AG09309 (cell line): ENCODE measurements around the gene DPP10.

Experiments used
- DNase-seq: peaks from one replicate; pipeline ENCODE4 v3.0.0-alpha.2; 2010; ENCODE audit warnings: low read depth
- H3K4me3 ChIP-seq: 2 replicates; pipeline ENCODE4 v1.5.1; 2011; ENCODE audit warnings: mild to moderate bottlenecking, low read depth, low read length, moderate library complexity; ENCODE audit not compliant: control insufficient read depth
- CTCF ChIP-seq: IDR thresholded peaks from 2 replicates; pipeline ENCODE4 v1.5.1; 2011; ENCODE audit warnings: mild to moderate bottlenecking, low read depth, low read length, inconsistent platforms; ENCODE audit not compliant: insufficient read depth, control insufficient read depth; ENCODE audit errors: missing control alignments

The DPP10 gene

GRCh38 chr2:114843963-114844362 is 401.5 kb downstream of the DPP10 start:
- no peak for TF ChIP-seq CTCF
- DNase-seq, result no peak
- no peak overlapping the region for H3K4me3 ChIP-seq

- H3K4me3 ChIP-seq, result no peak overlapping the region
- DNase-seq, result no peak
- TF ChIP-seq CTCF, result no peak
Measured at GRCh38 chr2:114857196-114857595, 414.8 kb downstream of the DPP10 start.

- no peak for TF ChIP-seq CTCF
- DNase-seq, result no peak
Measured at GRCh38 chr2:114859726-114860510, 417.5 kb downstream of the DPP10 start.

GRCh38 chr2:114862243-114862642 is 419.8 kb downstream of the DPP10 start:
- no peak for TF ChIP-seq CTCF
- no peak overlapping the region for H3K4me3 ChIP-seq

More at GRCh38 chr2:114859726-114860510, 417.5 kb downstream of the DPP10 start:
- H3K4me3 ChIP-seq, result no peak overlapping the region

GRCh38 chr2:114864901-114865300 is 422.5 kb downstream of the DPP10 start:
- no peak for DNase-seq
- H3K4me3 ChIP-seq, result no peak overlapping the region
- TF ChIP-seq CTCF, result no peak

More at GRCh38 chr2:114862243-114862642, 419.8 kb downstream of the DPP10 start:
- no peak for DNase-seq

- no peak for TF ChIP-seq CTCF
- DNase-seq, result no peak
- no peak overlapping the region for H3K4me3 ChIP-seq
Measured at GRCh38 chr2:114880046-114880445, 437.6 kb downstream of the DPP10 start.
